ENCODE measurements around the gene CBL.

CBL gene

GRCh38 chr11:119338318-119338890, 132.3 kb downstream of the CBL start:
- Histone ChIP-seq H3K4me1 (ENCODE audit: control insufficient read depth, insufficient read depth, low read length) (no peaks in the 10 kb centered on the region; the same call in 1 of the 2 replicates), H3K4me3 (ENCODE audit: low read depth, low read length) (no peak overlapping the region), H3K27ac (ENCODE audit: extremely low read depth, low read depth, low read length) (peak overlapping the region; percentile 18; the same call in 1 of the 2 replicates), H3K9me3 (ENCODE audit: control insufficient read depth, insufficient read depth, low read depth, low read length) (no peaks in the 10 kb centered on the region), H3K36me3 (ENCODE audit: control insufficient read depth in 2 of 2, insufficient read depth in 1 of 2, low read length in 2 of 2) (peaks cover 0 to 19% of the 10 kb centered on the region in 2 experiments; a peak in 1 of 3 replicates)
- CTCF ChIA-PET: interaction anchor here (0.5 to 7.2 kb wide), 42 partner anchors 9 to 376 kb away, joined by 3 to 160 read pairs (median 4); partner anchors contain the start of genes CBL, HINFP, HMBS and MCAM
- POLR2A ChIA-PET: interaction anchor here (0.6 to 3.2 kb wide), 23 partner anchors 10 to 455 kb away, joined by 3 to 39 read pairs (median 6); partner anchors contain the start of genes CBL, CXCR5, HINFP and MCAM
- TF ChIP-seq ZNF37A (tag by site-specific recombination; IDR thresholded peaks at IDR 0.05) (no peak), ZBTB17 (tag by site-specific recombination; IDR thresholded peaks at IDR 0.05) (peak; percentile 50), ZNF558 (tag by site-specific recombination; IDR thresholded peaks at IDR 0.05) (no peak), CTCF (tag by site-specific recombination; IDR thresholded peaks at IDR 0.05) (peak; percentile 59; the same call in 1 of the 2 replicates), TRIM28 (IDR thresholded peaks at IDR 0.05; ENCODE audit: borderline replicate concordance, low read length) (no peak), OVOL3 (tag by site-specific recombination; IDR thresholded peaks at IDR 0.05) (no peak), ZNF335 (tag by site-specific recombination; conservative IDR thresholded peaks at IDR 0.05) (peak; percentile 76), IKZF3 (tag by site-specific recombination; IDR thresholded peaks at IDR 0.05) (peak; percentile 54), ELK4 (IDR thresholded peaks at IDR 0.05; ENCODE audit: borderline replicate concordance, low read depth, low read length) (no peak), PATZ1 (tag by site-specific recombination; IDR thresholded peaks at IDR 0.05) (peak; percentile 53), ZFP3 (tag by site-specific recombination; IDR thresholded peaks at IDR 0.05; ENCODE audit: low read depth) (no peak), ZBTB8A (tag by site-specific recombination; IDR thresholded peaks at IDR 0.05) (0 out of 2 replicates have a peak, but pooled peaks have one; percentile 11), ZNF341 (tag by site-specific recombination; IDR thresholded peaks at IDR 0.05; ENCODE audit: low read depth) (peak; percentile 77), ZFP69B (tag by site-specific recombination; IDR thresholded peaks at IDR 0.05) (no peak), GLIS1 (tag by site-specific recombination; IDR thresholded peaks at IDR 0.05) (0 out of 2 replicates have a peak, but pooled peaks have one; percentile 9), HOXC10 (CRISPR knock-in tag; IDR thresholded peaks at IDR 0.05) (no peak), ZNF76 (tag by site-specific recombination; IDR thresholded peaks at IDR 0.05; ENCODE audit: borderline replicate concordance, low read depth) (peak; percentile 74), ZNF354C (tag by site-specific recombination; IDR thresholded peaks at IDR 0.05; ENCODE audit: borderline replicate concordance, low read depth) (no peak), ZNF239 (tag by site-specific recombination; IDR thresholded peaks at IDR 0.05) (no peak), ZNF660 (tag by site-specific recombination; IDR thresholded peaks at IDR 0.05) (0 out of 2 replicates have a peak, but pooled peaks have one; percentile 22)
- TF ChIP-seq, protein P1, sequence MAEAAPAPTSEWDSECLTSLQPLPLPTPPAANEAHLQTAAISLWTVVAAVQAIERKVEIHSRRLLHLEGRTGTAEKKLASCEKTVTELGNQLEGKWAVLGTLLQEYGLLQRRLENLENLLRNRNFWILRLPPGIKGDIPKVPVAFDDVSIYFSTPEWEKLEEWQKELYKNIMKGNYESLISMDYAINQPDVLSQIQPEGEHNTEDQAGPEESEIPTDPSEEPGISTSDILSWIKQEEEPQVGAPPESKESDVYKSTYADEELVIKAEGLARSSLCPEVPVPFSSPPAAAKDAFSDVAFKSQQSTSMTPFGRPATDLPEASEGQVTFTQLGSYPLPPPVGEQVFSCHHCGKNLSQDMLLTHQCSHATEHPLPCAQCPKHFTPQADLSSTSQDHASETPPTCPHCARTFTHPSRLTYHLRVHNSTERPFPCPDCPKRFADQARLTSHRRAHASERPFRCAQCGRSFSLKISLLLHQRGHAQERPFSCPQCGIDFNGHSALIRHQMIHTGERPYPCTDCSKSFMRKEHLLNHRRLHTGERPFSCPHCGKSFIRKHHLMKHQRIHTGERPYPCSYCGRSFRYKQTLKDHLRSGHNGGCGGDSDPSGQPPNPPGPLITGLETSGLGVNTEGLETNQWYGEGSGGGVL (tag by site-specific recombination; IDR thresholded peaks at IDR 0.05): peak; percentile 43
- TF ChIP-seq, protein P2, sequence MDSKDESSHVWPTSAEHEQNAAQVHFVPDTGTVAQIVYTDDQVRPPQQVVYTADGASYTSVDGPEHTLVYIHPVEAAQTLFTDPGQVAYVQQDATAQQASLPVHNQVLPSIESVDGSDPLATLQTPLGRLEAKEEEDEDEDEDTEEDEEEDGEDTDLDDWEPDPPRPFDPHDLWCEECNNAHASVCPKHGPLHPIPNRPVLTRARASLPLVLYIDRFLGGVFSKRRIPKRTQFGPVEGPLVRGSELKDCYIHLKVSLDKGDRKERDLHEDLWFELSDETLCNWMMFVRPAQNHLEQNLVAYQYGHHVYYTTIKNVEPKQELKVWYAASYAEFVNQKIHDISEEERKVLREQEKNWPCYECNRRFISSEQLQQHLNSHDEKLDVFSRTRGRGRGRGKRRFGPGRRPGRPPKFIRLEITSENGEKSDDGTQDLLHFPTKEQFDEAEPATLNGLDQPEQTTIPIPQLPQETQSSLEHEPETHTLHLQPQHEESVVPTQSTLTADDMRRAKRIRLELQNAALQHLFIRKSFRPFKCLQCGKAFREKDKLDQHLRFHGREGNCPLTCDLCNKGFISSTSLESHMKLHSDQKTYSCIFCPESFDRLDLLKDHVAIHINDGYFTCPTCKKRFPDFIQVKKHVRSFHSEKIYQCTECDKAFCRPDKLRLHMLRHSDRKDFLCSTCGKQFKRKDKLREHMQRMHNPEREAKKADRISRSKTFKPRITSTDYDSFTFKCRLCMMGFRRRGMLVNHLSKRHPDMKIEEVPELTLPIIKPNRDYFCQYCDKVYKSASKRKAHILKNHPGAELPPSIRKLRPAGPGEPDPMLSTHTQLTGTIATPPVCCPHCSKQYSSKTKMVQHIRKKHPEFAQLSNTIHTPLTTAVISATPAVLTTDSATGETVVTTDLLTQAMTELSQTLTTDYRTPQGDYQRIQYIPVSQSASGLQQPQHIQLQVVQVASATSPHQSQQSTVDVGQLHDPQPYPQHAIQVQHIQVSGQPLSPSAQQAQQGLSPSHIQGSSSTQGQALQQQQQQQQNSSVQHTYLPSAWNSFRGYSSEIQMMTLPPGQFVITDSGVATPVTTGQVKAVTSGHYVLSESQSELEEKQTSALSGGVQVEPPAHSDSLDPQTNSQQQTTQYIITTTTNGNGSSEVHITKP (tag by site-specific recombination; IDR thresholded peaks at IDR 0.05): peak; percentile 21
- TF ChIP-seq, protein P3, sequence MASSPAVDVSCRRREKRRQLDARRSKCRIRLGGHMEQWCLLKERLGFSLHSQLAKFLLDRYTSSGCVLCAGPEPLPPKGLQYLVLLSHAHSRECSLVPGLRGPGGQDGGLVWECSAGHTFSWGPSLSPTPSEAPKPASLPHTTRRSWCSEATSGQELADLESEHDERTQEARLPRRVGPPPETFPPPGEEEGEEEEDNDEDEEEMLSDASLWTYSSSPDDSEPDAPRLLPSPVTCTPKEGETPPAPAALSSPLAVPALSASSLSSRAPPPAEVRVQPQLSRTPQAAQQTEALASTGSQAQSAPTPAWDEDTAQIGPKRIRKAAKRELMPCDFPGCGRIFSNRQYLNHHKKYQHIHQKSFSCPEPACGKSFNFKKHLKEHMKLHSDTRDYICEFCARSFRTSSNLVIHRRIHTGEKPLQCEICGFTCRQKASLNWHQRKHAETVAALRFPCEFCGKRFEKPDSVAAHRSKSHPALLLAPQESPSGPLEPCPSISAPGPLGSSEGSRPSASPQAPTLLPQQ (tag by site-specific recombination; IDR thresholded peaks at IDR 0.05): no peak
- TF ChIP-seq, protein P4, sequence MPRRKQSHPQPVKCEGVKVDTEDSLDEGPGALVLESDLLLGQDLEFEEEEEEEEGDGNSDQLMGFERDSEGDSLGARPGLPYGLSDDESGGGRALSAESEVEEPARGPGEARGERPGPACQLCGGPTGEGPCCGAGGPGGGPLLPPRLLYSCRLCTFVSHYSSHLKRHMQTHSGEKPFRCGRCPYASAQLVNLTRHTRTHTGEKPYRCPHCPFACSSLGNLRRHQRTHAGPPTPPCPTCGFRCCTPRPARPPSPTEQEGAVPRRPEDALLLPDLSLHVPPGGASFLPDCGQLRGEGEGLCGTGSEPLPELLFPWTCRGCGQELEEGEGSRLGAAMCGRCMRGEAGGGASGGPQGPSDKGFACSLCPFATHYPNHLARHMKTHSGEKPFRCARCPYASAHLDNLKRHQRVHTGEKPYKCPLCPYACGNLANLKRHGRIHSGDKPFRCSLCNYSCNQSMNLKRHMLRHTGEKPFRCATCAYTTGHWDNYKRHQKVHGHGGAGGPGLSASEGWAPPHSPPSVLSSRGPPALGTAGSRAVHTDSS (tag by site-specific recombination; IDR thresholded peaks at IDR 0.05): peak; percentile 67
